Caco-2 (cell line): Measurements from ENCODE around the gene ELMO1. TPM values are rescaled to one million over a fixed set of nuclear protein-coding genes. Genes with fewer than 3 reads are reported as not detected.

Experiments
- BruUV-seq: library from RNA; stranded (reverse); fragments of 400-500 nt; replicated peaks from 2 replicates; lab custom pipeline; 2021; lab: Mats Ljungman, UMichigan
- CTCF ChIA-PET: fragments of 300-600 bp; sonication (Branson Sonifier 250); formaldehyde crosslinking; loops from one replicate; lab custom pipeline; 2022; ENCODE audit warnings: antibody characterized with exemption; lab: Charles Lee
- POLR2A ChIA-PET: fragments of 300-600 bp; sonication (Branson Sonifier 250); formaldehyde crosslinking; loops from one replicate; lab custom pipeline; 2022; ENCODE audit warnings: antibody characterized with exemption; lab: Charles Lee
- DNase-seq, 2 experiments: peaks; one replicate each; pipeline versions ENCODE4 v3.0.0 to v3.0.0-alpha.2; 2020 to 2022
- H3K27me3 ChIP-seq: replicated peaks from 2 replicates; pipeline ENCODE4 v1.6.0; 2011; ENCODE audit warnings: low read length; ENCODE audit not compliant: control insufficient read depth, insufficient read depth
- H3K36me3 ChIP-seq: 2 replicates; pipeline ENCODE4 v1.5.1; 2011; ENCODE audit warnings: low read length; ENCODE audit not compliant: control insufficient read depth, insufficient read depth
- H3K4me1 ChIP-seq: fragments of 250-450 bp; sonication (Bioruptor Pico); 2 replicates; pipeline ENCODE4 v1.5.1; 2020; ENCODE audit warnings: mild to moderate bottlenecking
- H3K4me3 ChIP-seq: 2 replicates; pipeline ENCODE4 v1.5.1; 2011; ENCODE audit warnings: low read depth, mild to moderate bottlenecking, control low read depth, low read length
- H3K9me3 ChIP-seq: fragments of 250-450 bp; sonication (Bioruptor Pico); 2 replicates; pipeline ENCODE4 v1.5.1; 2020; ENCODE audit warnings: mild to moderate bottlenecking, moderate library complexity
- H3K27ac Mint-ChIP-seq: one replicate; pipeline ENCODE4 v1.8.0; 2022; ENCODE audit warnings: mixed read lengths; ENCODE audit not compliant: unreplicated experiment
- H3K27me3 Mint-ChIP-seq: one replicate; pipeline ENCODE4 v1.8.0; 2022; ENCODE audit warnings: mixed read lengths; ENCODE audit not compliant: insufficient read depth, unreplicated experiment
- H3K36me3 Mint-ChIP-seq: one replicate; pipeline ENCODE4 v1.8.0; 2022; ENCODE audit warnings: mild to moderate bottlenecking, mixed read lengths; ENCODE audit not compliant: insufficient read depth, unreplicated experiment
- H3K4me1 Mint-ChIP-seq: one replicate; pipeline ENCODE4 v1.8.0; 2022; ENCODE audit warnings: low read depth, mixed read lengths; ENCODE audit not compliant: unreplicated experiment
- H3K4me3 Mint-ChIP-seq: one replicate; pipeline ENCODE4 v1.8.0; 2022; ENCODE audit warnings: mild to moderate bottlenecking, moderate library complexity, mixed read lengths; ENCODE audit not compliant: unreplicated experiment
- H3K9me3 Mint-ChIP-seq: one replicate; pipeline ENCODE4 v1.8.0; 2022; ENCODE audit warnings: mixed read lengths; ENCODE audit not compliant: unreplicated experiment
- CTCF ChIP-seq, 2 experiments: fragments of 200-600 bp in 1 of 2; IDR thresholded peaks; 1 replicate in 1 of 2; 2 replicates in 1 of 2; pipeline versions ENCODE4 v1.5.1 to v1.8.0; 2011 to 2022; ENCODE audit warnings: antibody characterized with exemption in 1 of 2, control low read depth in 1 of 2, inconsistent platforms in 1 of 2, low read depth in 1 of 2, low read length in 1 of 2, mild to moderate bottlenecking in 1 of 2, moderate library complexity in 1 of 2; ENCODE audit not compliant: insufficient read depth in 1 of 2, severe bottlenecking in 1 of 2, unreplicated experiment in 1 of 2
- intact Hi-C: fragments of 100-400 bp; cut with micrococcal nuclease; formaldehyde crosslinking; loops from one replicate; pipeline ENCODE4 v1.10.0; 2022; ENCODE audit not compliant: unreplicated experiment
- total RNA-seq: library from RNA; stranded (reverse); gene quantifications from 2 replicates; pipeline ENCODE4 v1.2.3, GENCODE V29; 2022

Gene ELMO1
- total RNA-seq, 1 experiment from 2014 or later = 0.14 TPM

GRCh38 chr7:37076668-37077067, 372.0 kb downstream of the ELMO1 start:
- Histone ChIP-seq H3K27me3 (no peaks in the 10 kb centered on the region), H3K4me3 (no peak overlapping the region), H3K4me1 (no peaks in the 10 kb centered on the region), H3K9me3 (no peaks in the 10 kb centered on the region), H3K36me3 (no peaks in the 10 kb centered on the region)
- Mint-ChIP-seq H3K36me3 (no peaks in the 10 kb centered on the region), H3K27me3 (no peaks in the 10 kb centered on the region), H3K4me1 (peaks cover 11% of the 10 kb centered on the region), H3K9me3 (peaks cover 18% of the 10 kb centered on the region), H3K27ac (no peak overlapping the region), H3K4me3 (no peak overlapping the region)
- CTCF ChIA-PET = no interaction called here
- intact Hi-C loops = no loop called here
- POLR2A ChIA-PET = no interaction called here
- TF ChIP-seq CTCF (IDR thresholded peaks at IDR 0.05; ENCODE audit: insufficient read depth in 1 of 2, low read depth in 1 of 2, low read length in 1 of 2, severe bottlenecking in 1 of 2, unreplicated experiment in 1 of 2) = no peak
- no peak for DNase-seq
- BruUV-seq = no TSS peak

DNA sequence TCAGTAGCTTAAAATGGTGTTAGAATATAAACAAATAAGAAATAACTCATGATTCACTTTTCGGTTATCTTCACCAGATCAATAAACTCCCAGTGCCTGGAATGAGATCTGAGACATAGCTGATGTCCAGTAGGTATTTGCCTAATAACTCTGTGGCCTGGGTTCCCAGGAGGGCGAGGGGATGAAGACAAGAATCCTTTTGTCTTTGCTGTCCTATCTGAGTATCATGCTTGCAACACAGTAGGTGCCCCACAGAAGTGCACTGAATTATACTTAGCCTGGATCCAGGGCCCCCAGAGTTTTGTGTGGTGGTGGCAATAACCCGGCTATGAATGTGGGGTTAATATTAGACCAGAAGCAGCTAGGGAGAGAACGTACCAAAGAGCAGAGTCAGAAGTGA, 374.3 kb downstream of the ELMO1 start:
- Mint-ChIP-seq H3K4me3 (no peak overlapping the region), H3K36me3 (no peaks in the 10 kb centered on the region), H3K9me3 (peaks cover under 1% of the 10 kb centered on the region), H3K4me1 (peaks cover 11% of the 10 kb centered on the region), H3K27me3 (peaks cover 3% of the 10 kb centered on the region), H3K27ac (no peak overlapping the region)
- no TSS peak for BruUV-seq
- TF ChIP-seq CTCF (IDR thresholded peaks at IDR 0.05; ENCODE audit: insufficient read depth in 1 of 2, low read depth in 1 of 2, low read length in 1 of 2, severe bottlenecking in 1 of 2, unreplicated experiment in 1 of 2) = no peak
- Histone ChIP-seq H3K27me3 (no peaks in the 10 kb centered on the region), H3K36me3 (no peaks in the 10 kb centered on the region), H3K4me3 (no peak overlapping the region), H3K9me3 (no peaks in the 10 kb centered on the region), H3K4me1 (no peaks in the 10 kb centered on the region)
- POLR2A ChIA-PET = no interaction called here
- intact Hi-C loops = no loop called here
- CTCF ChIA-PET = no interaction called here
- DNase-seq = no peak

DNA sequence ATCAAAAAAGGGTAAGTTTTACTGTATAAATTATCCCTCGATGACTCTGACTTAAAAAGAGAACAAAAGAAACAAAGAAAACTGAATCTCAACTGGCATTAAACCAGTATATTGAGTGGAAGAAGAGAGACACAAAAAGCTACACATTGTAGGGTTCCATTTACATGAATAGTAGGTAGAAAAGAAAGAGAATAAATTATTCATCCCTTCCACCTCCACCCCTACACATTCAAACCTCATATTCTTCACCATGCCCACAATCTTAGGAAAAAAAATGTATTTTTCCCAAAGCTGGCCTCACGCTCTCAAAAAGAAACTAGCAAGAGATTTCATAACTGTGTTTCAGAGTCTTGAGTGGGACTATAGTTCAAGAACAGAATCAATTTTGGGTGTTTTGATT, 377.5 kb downstream of the ELMO1 start:
- no peak for TF ChIP-seq CTCF (IDR thresholded peaks at IDR 0.05; ENCODE audit: insufficient read depth in 1 of 2, low read depth in 1 of 2, low read length in 1 of 2, severe bottlenecking in 1 of 2, unreplicated experiment in 1 of 2)
- Mint-ChIP-seq H3K4me3 (no peak overlapping the region), H3K4me1 (peaks cover 6% of the 10 kb centered on the region), H3K27me3 (peaks cover 3% of the 10 kb centered on the region), H3K27ac (no peak overlapping the region), H3K36me3 (no peaks in the 10 kb centered on the region), H3K9me3 (no peaks in the 10 kb centered on the region)
- H3K4me1 ChIP-seq = no peaks in the 10 kb centered on the region
- ChIA-PET CTCF (no interaction called here), POLR2A (no interaction called here)
- no peaks in the 10 kb centered on the region for H3K36me3 ChIP-seq
- H3K4me3 ChIP-seq = no peak overlapping the region
- no TSS peak for BruUV-seq
- DNase-seq = no peak
- H3K9me3 ChIP-seq = no peaks in the 10 kb centered on the region
- intact Hi-C loops = no loop called here
- H3K27me3 ChIP-seq = no peaks in the 10 kb centered on the region
